Measurements from ENCODE around the gene SEMA4A.

The SEMA4A gene

GRCh38 chr1:156140879-156141707, 12.3 kb upstream of the SEMA4A start:
- H3K9me3 Mint-ChIP-seq: no peaks in the 10 kb centered on the region
- peaks cover 6% of the 10 kb centered on the region for H3K4me1 Mint-ChIP-seq (ENCODE audit: low read depth)
- no peaks in the 10 kb centered on the region for H3K27me3 Mint-ChIP-seq
- peaks cover 28% of the 10 kb centered on the region for H3K36me3 Mint-ChIP-seq (ENCODE audit: low read depth)
- no peak overlapping the region for H3K27ac Mint-ChIP-seq
- H3K4me3 Mint-ChIP-seq: no peak overlapping the region

- no peak overlapping the region for H3K4me3 Mint-ChIP-seq
- no peaks in the 10 kb centered on the region for H3K9me3 Mint-ChIP-seq
- no peak overlapping the region for H3K27ac Mint-ChIP-seq
- no peaks in the 10 kb centered on the region for H3K27me3 Mint-ChIP-seq
- H3K4me1 Mint-ChIP-seq (ENCODE audit: low read depth): peaks cover 29% of the 10 kb centered on the region
- peaks cover 9% of the 10 kb centered on the region for H3K36me3 Mint-ChIP-seq (ENCODE audit: low read depth)
These were observed 9.5 kb upstream of the SEMA4A start for GRCh38 chr1:156143765-156144489.

DNA sequence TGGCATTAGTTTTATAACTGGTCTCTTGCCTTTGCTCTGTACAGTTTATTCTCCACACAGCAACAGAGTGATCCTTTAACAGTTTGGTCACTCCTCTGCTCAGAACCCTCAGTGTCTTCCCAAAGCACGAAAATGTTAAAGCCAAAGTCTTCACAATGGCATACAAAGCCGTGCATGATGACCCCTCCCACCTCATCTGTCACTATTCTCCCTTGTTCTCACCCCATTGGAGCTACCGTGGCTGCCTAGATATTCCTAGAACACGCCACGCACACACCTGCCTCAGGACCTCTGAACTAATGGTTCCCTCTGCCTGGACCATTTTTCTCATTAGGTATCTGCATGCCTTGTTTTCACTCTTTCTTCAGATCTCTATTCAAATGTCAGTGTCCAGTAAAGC, 8.6 kb upstream of the SEMA4A start:
- Mint-ChIP-seq H3K27ac (peak overlapping the region; percentile 54), H3K4me1 (ENCODE audit: low read depth) (peaks cover 37% of the 10 kb centered on the region), H3K36me3 (ENCODE audit: low read depth) (peaks cover 4% of the 10 kb centered on the region), H3K4me3 (no peak overlapping the region), H3K9me3 (no peaks in the 10 kb centered on the region), H3K27me3 (no peaks in the 10 kb centered on the region)

GRCh38 chr1:156145650-156146019, 7.8 kb upstream of the SEMA4A start:
- Mint-ChIP-seq H3K4me1 (ENCODE audit: low read depth) (peaks cover 45% of the 10 kb centered on the region), H3K9me3 (no peaks in the 10 kb centered on the region), H3K4me3 (no peak overlapping the region), H3K27me3 (no peaks in the 10 kb centered on the region), H3K27ac (peak overlapping the region; percentile 93), H3K36me3 (ENCODE audit: low read depth) (peaks cover 4% of the 10 kb centered on the region)

DNA sequence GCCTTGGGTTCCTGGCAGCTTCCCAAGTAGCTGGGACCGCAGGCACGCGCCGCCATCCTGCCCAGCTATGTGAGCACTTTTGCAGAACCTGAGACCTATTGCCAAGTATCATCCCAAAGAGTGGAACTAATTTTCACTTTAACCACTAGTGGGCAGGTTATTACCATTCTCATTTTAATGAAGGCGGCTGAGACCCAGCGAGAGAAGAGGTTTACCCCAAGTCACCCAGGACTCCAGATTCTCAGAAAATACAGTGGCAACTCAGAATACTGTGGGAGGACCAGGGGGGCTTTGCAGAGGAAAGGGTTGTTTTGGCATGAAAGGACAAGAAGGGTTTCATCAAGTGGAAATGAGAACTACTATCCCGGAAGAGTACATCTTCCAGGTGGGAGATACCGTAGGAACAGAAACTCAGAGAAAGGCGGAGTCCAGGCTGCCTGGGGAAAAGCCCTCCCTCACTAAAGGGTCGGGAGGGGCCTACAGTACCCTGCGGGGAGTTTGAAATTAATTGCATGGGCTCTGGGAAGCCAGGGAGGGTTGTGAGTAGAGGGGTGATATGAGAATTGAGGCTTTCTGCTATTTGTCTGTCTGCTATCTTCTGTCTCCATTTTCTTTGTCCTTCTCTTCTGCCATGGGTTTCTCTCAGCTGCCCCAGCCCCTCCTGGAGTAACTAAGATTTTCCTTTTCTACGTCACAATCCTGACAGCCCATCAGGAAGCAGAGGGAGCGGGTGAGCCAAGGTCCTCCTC, 7.2 kb upstream of the SEMA4A start:
- Mint-ChIP-seq H3K27ac (peak overlapping the region; percentile 93), H3K27me3 (no peaks in the 10 kb centered on the region), H3K4me3 (peak overlapping the region; percentile 73), H3K4me1 (ENCODE audit: low read depth) (peaks cover 51% of the 10 kb centered on the region), H3K9me3 (no peaks in the 10 kb centered on the region), H3K36me3 (ENCODE audit: low read depth) (no peaks in the 10 kb centered on the region)

- Mint-ChIP-seq H3K9me3 (no peaks in the 10 kb centered on the region), H3K4me1 (ENCODE audit: low read depth) (peaks cover 58% of the 10 kb centered on the region), H3K4me3 (peak overlapping the region; percentile 73), H3K27ac (peak overlapping the region; percentile 93), H3K36me3 (ENCODE audit: low read depth) (no peaks in the 10 kb centered on the region), H3K27me3 (no peaks in the 10 kb centered on the region)
These were observed 6.5 kb upstream of the SEMA4A start for GRCh38 chr1:156146769-156147405.

GRCh38 chr1:156148216-156148615, 5.2 kb upstream of the SEMA4A start:
- H3K4me1 Mint-ChIP-seq (ENCODE audit: low read depth): peaks cover 71% of the 10 kb centered on the region
- no peaks in the 10 kb centered on the region for H3K27me3 Mint-ChIP-seq
- H3K4me3 Mint-ChIP-seq: peak overlapping the region; percentile 11
- H3K27ac Mint-ChIP-seq: peak overlapping the region; percentile 90
- no peaks in the 10 kb centered on the region for H3K36me3 Mint-ChIP-seq (ENCODE audit: low read depth)
- no peaks in the 10 kb centered on the region for H3K9me3 Mint-ChIP-seq

- H3K4me3 Mint-ChIP-seq: no peak overlapping the region
- no peaks in the 10 kb centered on the region for H3K27me3 Mint-ChIP-seq
- H3K36me3 Mint-ChIP-seq (ENCODE audit: low read depth): peaks cover 3% of the 10 kb centered on the region
- H3K27ac Mint-ChIP-seq: peak overlapping the region; percentile 79
- H3K4me1 Mint-ChIP-seq (ENCODE audit: low read depth): peaks cover 86% of the 10 kb centered on the region
- H3K9me3 Mint-ChIP-seq: no peaks in the 10 kb centered on the region
These were observed 3.7 kb upstream of the SEMA4A start for GRCh38 chr1:156149374-156150332.

DNA sequence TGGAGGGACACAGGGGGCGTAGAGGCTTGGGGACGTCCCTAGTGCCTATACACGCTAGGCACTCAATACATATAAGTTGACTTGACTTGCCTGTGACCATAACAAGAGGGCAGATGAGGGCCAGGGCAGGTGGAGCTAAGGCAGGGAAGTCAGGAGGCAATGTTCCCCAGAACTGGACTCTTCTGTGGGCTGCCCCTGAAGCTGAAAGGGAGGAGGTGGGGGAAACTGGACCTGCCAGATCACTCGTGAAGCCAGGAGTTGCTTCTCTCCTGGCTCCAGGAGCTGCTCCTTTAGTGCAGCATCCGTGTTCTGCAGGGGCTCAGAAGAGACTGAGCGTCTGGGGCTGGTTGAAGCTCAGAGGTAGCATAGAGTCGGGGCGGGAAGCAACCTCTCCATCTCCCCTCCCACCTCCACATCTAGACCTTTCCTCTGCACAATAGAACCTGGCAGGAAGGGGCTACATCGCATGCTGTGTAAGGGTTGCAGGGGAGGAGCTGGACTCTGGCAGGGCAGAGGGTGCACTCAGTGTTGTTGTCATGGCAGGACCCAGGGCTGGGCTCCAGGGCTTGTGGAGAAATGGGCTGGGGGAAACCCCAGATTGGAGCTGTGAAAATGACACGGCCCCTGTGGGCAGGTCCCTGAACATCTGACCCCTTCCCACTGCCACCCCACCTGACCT, 2.9 kb upstream of the SEMA4A start:
- Mint-ChIP-seq H3K9me3 (no peaks in the 10 kb centered on the region), H3K27me3 (no peaks in the 10 kb centered on the region), H3K36me3 (ENCODE audit: low read depth) (peaks cover 7% of the 10 kb centered on the region), H3K4me1 (ENCODE audit: low read depth) (peaks cover 94% of the 10 kb centered on the region), H3K27ac (peak overlapping the region; percentile 71), H3K4me3 (no peak overlapping the region)

- H3K27me3 Mint-ChIP-seq: no peaks in the 10 kb centered on the region
- H3K36me3 Mint-ChIP-seq (ENCODE audit: low read depth): peaks cover 14% of the 10 kb centered on the region
- no peaks in the 10 kb centered on the region for H3K9me3 Mint-ChIP-seq
- H3K4me1 Mint-ChIP-seq (ENCODE audit: low read depth): peaks cover 94% of the 10 kb centered on the region
- no peak overlapping the region for H3K4me3 Mint-ChIP-seq
- peak overlapping the region; percentile 71 for H3K27ac Mint-ChIP-seq
These were observed 2.2 kb upstream of the SEMA4A start for GRCh38 chr1:156151093-156151688.

DNA sequence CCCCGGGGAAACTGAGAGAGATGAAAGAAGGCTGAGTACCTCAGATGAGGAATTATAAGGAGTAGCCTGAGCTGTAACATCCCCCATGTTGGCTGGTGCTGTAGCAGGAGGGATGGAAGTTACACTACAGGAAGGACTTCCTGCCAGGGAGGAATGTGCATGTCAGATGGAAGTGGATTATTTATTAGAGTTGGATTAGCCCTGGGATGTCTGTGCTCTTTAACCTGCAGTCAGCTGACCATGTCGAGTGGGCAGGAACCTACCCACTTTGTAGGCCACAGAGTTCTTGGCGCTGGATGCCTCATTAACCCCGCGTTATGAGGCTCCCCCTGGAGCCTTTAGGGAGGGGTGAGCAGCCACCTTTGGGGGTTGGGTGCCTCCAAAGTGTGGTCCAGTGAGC, 757 bp upstream of the SEMA4A start:
- H3K9me3 Mint-ChIP-seq: no peaks in the 10 kb centered on the region
- H3K27ac Mint-ChIP-seq: peak overlapping the region; percentile 93
- H3K36me3 Mint-ChIP-seq (ENCODE audit: low read depth): peaks cover 26% of the 10 kb centered on the region
- peaks cover 97% of the 10 kb centered on the region for H3K4me1 Mint-ChIP-seq (ENCODE audit: low read depth)
- peak overlapping the region; percentile 91 for H3K4me3 Mint-ChIP-seq
- no peaks in the 10 kb centered on the region for H3K27me3 Mint-ChIP-seq

- H3K4me3 Mint-ChIP-seq: peak overlapping the region; percentile 91
- H3K27ac Mint-ChIP-seq: peak overlapping the region; percentile 93
- peaks cover 99% of the 10 kb centered on the region for H3K4me1 Mint-ChIP-seq (ENCODE audit: low read depth)
- H3K27me3 Mint-ChIP-seq: no peaks in the 10 kb centered on the region
- peaks cover 43% of the 10 kb centered on the region for H3K36me3 Mint-ChIP-seq (ENCODE audit: low read depth)
- no peaks in the 10 kb centered on the region for H3K9me3 Mint-ChIP-seq
These were observed 948 bp downstream of the SEMA4A start for GRCh38 chr1:156154317-156154749.

All from stimulated activated naive CD8-positive, alpha-beta T cell treated with anti-CD3 and anti-CD28 coated beads, Interleukin-15, Interleukin-2, amounts not matched to agents 100 ng/mL and 50 ng/mL, for 24 hours (primary cell).